SK-N-SH treated with all-trans-retinoic acid at 6 μM for 48 hours (cell line): ENCODE data around the gene LTBP1.

Experiments used
- ARNTL ChIP-seq: fragments of 450-650 bp; formaldehyde crosslinking; IDR thresholded peaks from 2 replicates; pipeline ENCODE4 v1.5.0; 2020; ENCODE audit warnings: low read depth, mild to moderate bottlenecking, moderate library complexity, borderline replicate concordance
- ESRRG ChIP-seq: fragments of 250-450 bp; sonication (Bioruptor Pico); IDR thresholded peaks from 2 replicates; pipeline ENCODE4 v1.6.1; 2021; ENCODE audit warnings: mild to moderate bottlenecking
- ISL1 ChIP-seq: fragments of 250-450 bp; sonication (Bioruptor Pico); IDR thresholded peaks from 2 replicates; pipeline ENCODE4 v2.1.2; 2022; ENCODE audit warnings: mild to moderate bottlenecking, moderate library complexity
- RARB ChIP-seq: fragments of 250-450 bp; sonication (Bioruptor Pico); IDR thresholded peaks from 2 replicates; pipeline ENCODE4 v1.8.0; 2021; ENCODE audit warnings: mild to moderate bottlenecking, moderate library complexity
- SNAI2 ChIP-seq: fragments of 250-450 bp; sonication (Bioruptor Pico); IDR thresholded peaks from 2 replicates; pipeline ENCODE4 v1.5.0; 2020; ENCODE audit warnings: mild to moderate bottlenecking, moderate library complexity
- ZNF8 ChIP-seq: fragments of 450-650 bp; formaldehyde crosslinking; IDR thresholded peaks from 2 replicates; pipeline ENCODE4 v1.5.0; 2020; ENCODE audit warnings: mild to moderate bottlenecking, moderate library complexity

GRCh38 chr2:33108483-33109443 is 162.0 kb downstream of the LTBP1 start:
- TF ChIP-seq SNAI2 (CRISPR knock-in tag) (no peak), ZNF8 (no peak), ESRRG (CRISPR knock-in tag) (no peak), ARNTL (CRISPR knock-in tag) (no peak), RARB (CRISPR knock-in tag) (no peak), ISL1 (CRISPR knock-in tag) (no peak)
